ENCODE measurements around the gene GOLGA3. TPM values are rescaled to one million over a fixed set of nuclear protein-coding genes. Genes with fewer than 3 reads are reported as not detected.
"Not testable (repeated sequence)": the region's sequence is repeated elsewhere in the genome, so short reads cannot be mapped to it uniquely, and the experiment has no call there.

The GOLGA3 gene
- total RNA-seq, 1 experiment from 2014 or later: 62.2 TPM

- intact Hi-C loops (cut with micrococcal nuclease; ENCODE audit: unreplicated experiment): no loop called here
- BruUV-seq (replicated peaks): no TSS peak
- TF ChIP-seq, protein P1, sequence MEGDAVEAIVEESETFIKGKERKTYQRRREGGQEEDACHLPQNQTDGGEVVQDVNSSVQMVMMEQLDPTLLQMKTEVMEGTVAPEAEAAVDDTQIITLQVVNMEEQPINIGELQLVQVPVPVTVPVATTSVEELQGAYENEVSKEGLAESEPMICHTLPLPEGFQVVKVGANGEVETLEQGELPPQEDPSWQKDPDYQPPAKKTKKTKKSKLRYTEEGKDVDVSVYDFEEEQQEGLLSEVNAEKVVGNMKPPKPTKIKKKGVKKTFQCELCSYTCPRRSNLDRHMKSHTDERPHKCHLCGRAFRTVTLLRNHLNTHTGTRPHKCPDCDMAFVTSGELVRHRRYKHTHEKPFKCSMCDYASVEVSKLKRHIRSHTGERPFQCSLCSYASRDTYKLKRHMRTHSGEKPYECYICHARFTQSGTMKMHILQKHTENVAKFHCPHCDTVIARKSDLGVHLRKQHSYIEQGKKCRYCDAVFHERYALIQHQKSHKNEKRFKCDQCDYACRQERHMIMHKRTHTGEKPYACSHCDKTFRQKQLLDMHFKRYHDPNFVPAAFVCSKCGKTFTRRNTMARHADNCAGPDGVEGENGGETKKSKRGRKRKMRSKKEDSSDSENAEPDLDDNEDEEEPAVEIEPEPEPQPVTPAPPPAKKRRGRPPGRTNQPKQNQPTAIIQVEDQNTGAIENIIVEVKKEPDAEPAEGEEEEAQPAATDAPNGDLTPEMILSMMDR (IDR thresholded peaks at IDR 0.05; ENCODE audit: insufficient read depth in 1 of 2, low read depth in 1 of 2, low read length in 1 of 2, severe bottlenecking in 1 of 2, unreplicated experiment in 1 of 2): no peak
- Histone ChIP-seq H3K4me1 (no peaks in the 10 kb centered on the region), H3K4me3 (ENCODE audit: low read depth, low read length) (no peak overlapping the region), H3K27me3 (replicated peaks; ENCODE audit: control insufficient read depth, insufficient read depth, low read length) (no peaks in the 10 kb centered on the region), H3K36me3 (ENCODE audit: control insufficient read depth, insufficient read depth, low read length) (peaks cover 2% of the 10 kb centered on the region; the same call in 1 of the 2 replicates), H3K9me3 (no peaks in the 10 kb centered on the region)
- no peak overlapping the region for H3K27ac Mint-ChIP-seq (ENCODE audit: unreplicated experiment)
- DNase-seq: no peak
- H3K9me3 Mint-ChIP-seq (ENCODE audit: unreplicated experiment): no peaks in the 10 kb centered on the region
- H3K27me3 Mint-ChIP-seq (ENCODE audit: insufficient read depth, unreplicated experiment): no peaks in the 10 kb centered on the region
- no peaks in the 10 kb centered on the region for H3K4me1 Mint-ChIP-seq (ENCODE audit: low read depth, unreplicated experiment)
- ChIA-PET POLR2A (interaction anchor here (0.7 kb wide), 1 partner anchor 21 kb away, joined by 16 read pairs; no protein-coding TSS in a partner anchor), CTCF (no interaction called here)
- peaks cover 88% of the 10 kb centered on the region for H3K36me3 Mint-ChIP-seq (ENCODE audit: insufficient read depth, unreplicated experiment)
- no peak overlapping the region for H3K4me3 Mint-ChIP-seq (ENCODE audit: unreplicated experiment)
Measured at GRCh38 chr12:132813443-132813842, 15.2 kb downstream of the GOLGA3 start.

GRCh38 chr12:132812631-132813305, 15.9 kb downstream of the GOLGA3 start:
- H3K4me3 Mint-ChIP-seq (ENCODE audit: unreplicated experiment): no peak overlapping the region
- no TSS peak for BruUV-seq (replicated peaks)
- H3K36me3 ChIP-seq (ENCODE audit: control insufficient read depth, insufficient read depth, low read length): peaks cover 2% of the 10 kb centered on the region; the same call in 1 of the 2 replicates

GRCh38 chr12:132809391-132809790, 19.3 kb downstream of the GOLGA3 start:
- H3K36me3 Mint-ChIP-seq (ENCODE audit: insufficient read depth, unreplicated experiment): peaks cover 88% of the 10 kb centered on the region
- POLR2A ChIA-PET: not testable (repeated sequence)

More at GRCh38 chr12:132812631-132813305, 15.9 kb downstream of the GOLGA3 start:
- DNase-seq: no peak
- intact Hi-C loops (cut with micrococcal nuclease; ENCODE audit: unreplicated experiment): no loop called here
- no peaks in the 10 kb centered on the region for H3K9me3 Mint-ChIP-seq (ENCODE audit: unreplicated experiment)
- CTCF ChIA-PET: no interaction called here
- no peak overlapping the region for H3K4me3 ChIP-seq (ENCODE audit: low read depth, low read length)
- no peaks in the 10 kb centered on the region for H3K4me1 Mint-ChIP-seq (ENCODE audit: low read depth, unreplicated experiment)
- POLR2A ChIA-PET: no interaction called here
- no peaks in the 10 kb centered on the region for H3K27me3 Mint-ChIP-seq (ENCODE audit: insufficient read depth, unreplicated experiment)
- no peaks in the 10 kb centered on the region for H3K9me3 ChIP-seq
- TF ChIP-seq, protein P1 (IDR thresholded peaks at IDR 0.05; ENCODE audit: insufficient read depth in 1 of 2, low read depth in 1 of 2, low read length in 1 of 2, severe bottlenecking in 1 of 2, unreplicated experiment in 1 of 2): no peak
- no peaks in the 10 kb centered on the region for H3K4me1 ChIP-seq
- peaks cover 88% of the 10 kb centered on the region for H3K36me3 Mint-ChIP-seq (ENCODE audit: insufficient read depth, unreplicated experiment)
- H3K27ac Mint-ChIP-seq (ENCODE audit: unreplicated experiment): no peak overlapping the region
- H3K27me3 ChIP-seq (replicated peaks; ENCODE audit: control insufficient read depth, insufficient read depth, low read length): no peaks in the 10 kb centered on the region

More at GRCh38 chr12:132809391-132809790, 19.3 kb downstream of the GOLGA3 start:
- CTCF ChIA-PET; H3K9me3 Mint-ChIP-seq (ENCODE audit: unreplicated experiment); H3K27me3 Mint-ChIP-seq (ENCODE audit: insufficient read depth, unreplicated experiment); BruUV-seq (replicated peaks); H3K27me3 ChIP-seq (replicated peaks; ENCODE audit: control insufficient read depth, insufficient read depth, low read length); H3K4me3 ChIP-seq (ENCODE audit: low read depth, low read length); H3K4me3 Mint-ChIP-seq (ENCODE audit: unreplicated experiment); H3K27ac Mint-ChIP-seq (ENCODE audit: unreplicated experiment); intact Hi-C loops (cut with micrococcal nuclease; ENCODE audit: unreplicated experiment); H3K36me3 ChIP-seq (ENCODE audit: control insufficient read depth, insufficient read depth, low read length); H3K4me1 Mint-ChIP-seq (ENCODE audit: low read depth, unreplicated experiment); H3K9me3 ChIP-seq; H3K4me1 ChIP-seq: not testable (repeated sequence)
- DNase-seq: peak; percentile 58 to 65
- TF ChIP-seq, protein P1 (IDR thresholded peaks at IDR 0.05; ENCODE audit: insufficient read depth in 1 of 2, low read depth in 1 of 2, low read length in 1 of 2, severe bottlenecking in 1 of 2, unreplicated experiment in 1 of 2): peak; percentile 21
